Endothelial cell of umbilical vein (primary cell): Measurements from ENCODE around the gene B3GAT1. TPM values are rescaled to one million over a fixed set of nuclear protein-coding genes. Genes with fewer than 3 reads are reported as not detected.

Source experiments
- BruUV-seq: library from RNA; stranded (reverse); fragments of 400-500 nt; replicated peaks from 2 replicates; lab custom pipeline; 2021; lab: Mats Ljungman, UMichigan
- CTCF ChIA-PET: fragments of 300-600, 350-600 bp; sonication (Branson Sonifier 250); formaldehyde crosslinking; loops from one replicate; lab custom pipeline; 2021; ENCODE audit warnings: antibody characterized with exemption, inconsistent platforms; lab: Charles Lee
- POLR2A ChIA-PET: fragments of 300-600, 350-600 bp; sonication (Branson Sonifier 250); formaldehyde crosslinking; loops from one replicate; lab custom pipeline; 2021; ENCODE audit warnings: antibody characterized with exemption, inconsistent platforms; lab: Charles Lee
- DNase-seq: peaks from one replicate; pipeline ENCODE4 v3.0.0-alpha.2; 2011; ENCODE audit warnings: low read depth, low spot score
- FAIRE-seq: peaks from 2 replicates; lab custom pipeline; 2011; peaks lifted over from hg19 to GRCh38; lab: Jason Lieb, UNC
- H2AFZ ChIP-seq: 2 replicates; pipeline ENCODE4 v1.6.0; 2012; ENCODE audit warnings: low read depth, low read length, control low read depth, inconsistent platforms
- H3K27ac ChIP-seq: 2 replicates; pipeline ENCODE4 v1.5.1; 2011; ENCODE audit warnings: low read depth, mild to moderate bottlenecking, control low read depth, low read length, moderate library complexity; ENCODE audit not compliant: insufficient read depth
- H3K27me3 ChIP-seq, 2 experiments: 2 replicates each; pipeline versions ENCODE4 v1.6.0 to v1.6.1; 2011; ENCODE audit warnings: low read length in 2 of 2, mixed read lengths in 1 of 2; ENCODE audit not compliant: control insufficient read depth in 2 of 2, insufficient read depth in 2 of 2
- H3K36me3 ChIP-seq, 2 experiments: 2 replicates in 1 of 2; 3 replicates in 1 of 2; pipeline ENCODE4 v1.5.1; 2011; ENCODE audit warnings: low read length in 2 of 2, mild to moderate bottlenecking in 1 of 2, moderate library complexity in 1 of 2; ENCODE audit not compliant: control insufficient read depth in 2 of 2, insufficient read depth in 2 of 2; ENCODE audit errors: extremely low read depth in 1 of 2
- H3K4me1 ChIP-seq: 3 replicates; pipeline ENCODE4 v1.5.1; 2011; ENCODE audit warnings: mild to moderate bottlenecking, low read length; ENCODE audit not compliant: control insufficient read depth, insufficient read depth; ENCODE audit errors: extremely low read depth
- H3K4me2 ChIP-seq: 2 replicates; pipeline ENCODE4 v1.6.1; 2011; ENCODE audit warnings: low read length, control low read depth, mixed read lengths; ENCODE audit not compliant: insufficient read depth
- H3K4me3 ChIP-seq, 3 experiments: fragments of 200-600 bp in 1 of 3; sonication (generic), shearing (Covaris generic) in 1 of 3; replicated peaks in 1 of 3; 2 replicates each; pipeline ENCODE4 v1.5.1; 2011 to 2016; ENCODE audit warnings: control low read depth in 3 of 3, low read length in 3 of 3, mild to moderate bottlenecking in 2 of 3, inconsistent platforms in 1 of 3, low read depth in 1 of 3, moderate library complexity in 1 of 3; ENCODE audit not compliant: insufficient read depth in 1 of 3
- H3K79me2 ChIP-seq: 2 replicates; pipeline ENCODE4 v1.6.0; 2012; ENCODE audit warnings: low read length, inconsistent platforms; ENCODE audit not compliant: control insufficient read depth, insufficient read depth
- H3K9ac ChIP-seq: replicated peaks from 2 replicates; pipeline ENCODE3; 2011; ENCODE audit warnings: low read length, control low read depth; ENCODE audit not compliant: insufficient read depth; ENCODE audit errors: extremely low read depth
- H3K9me1 ChIP-seq: replicated peaks from 3 replicates; pipeline ENCODE4 v1.6.0; 2011; ENCODE audit warnings: mild to moderate bottlenecking, low read length; ENCODE audit not compliant: control insufficient read depth, insufficient read depth; ENCODE audit errors: extremely low read depth
- H3K9me3 ChIP-seq: replicated peaks from 2 replicates; pipeline ENCODE4 v1.5.1; 2012; ENCODE audit warnings: low read length, inconsistent platforms; ENCODE audit not compliant: control insufficient read depth, insufficient read depth
- H4K20me1 ChIP-seq: replicated peaks from 2 replicates; pipeline ENCODE3; 2011; ENCODE audit warnings: mild to moderate bottlenecking, low read length; ENCODE audit not compliant: control insufficient read depth, insufficient read depth; ENCODE audit errors: extremely low read depth
- EZH2 ChIP-seq: IDR thresholded peaks from 2 replicates; pipeline ENCODE4 v1.6.1; 2012; ENCODE audit warnings: borderline replicate concordance, low read depth, mild to moderate bottlenecking, moderate library complexity, low read length, inconsistent platforms; ENCODE audit not compliant: severe bottlenecking
- FOS ChIP-seq: IDR thresholded peaks from 2 replicates; pipeline ENCODE4 v1.6.1; 2011; ENCODE audit warnings: mild to moderate bottlenecking, low read length, moderate library complexity, borderline replicate concordance; ENCODE audit not compliant: insufficient read depth
- GATA2 ChIP-seq: IDR thresholded peaks from 2 replicates; pipeline ENCODE4 v1.7.0; 2011; ENCODE audit warnings: low read depth, mild to moderate bottlenecking, moderate library complexity, mixed read lengths, low read length; ENCODE audit not compliant: insufficient read length, insufficient read depth
- JUN ChIP-seq: IDR thresholded peaks from 2 replicates; pipeline ENCODE4 v1.6.1; 2011; ENCODE audit warnings: borderline replicate concordance, low read depth; ENCODE audit not compliant: insufficient read length, insufficient read depth
- MYC ChIP-seq: IDR thresholded peaks from one replicate; pipeline ENCODE4 v1.6.1; 2011; ENCODE audit warnings: mild to moderate bottlenecking, low read depth, low read length
- POLR2A ChIP-seq: IDR thresholded peaks from 2 replicates; pipeline ENCODE4 v1.6.1; 2012; ENCODE audit warnings: low read depth, mild to moderate bottlenecking, control low read depth, low read length
- POLR2AphosphoS5 ChIP-seq: IDR thresholded peaks from 2 replicates; pipeline ENCODE4 v1.6.1; 2012; ENCODE audit warnings: low read depth, mild to moderate bottlenecking, control low read depth, low read length, moderate library complexity; ENCODE audit not compliant: insufficient read depth
- dilution Hi-C: fragments of 300-500 bp; cut with MboI; formaldehyde crosslinking; loops from one replicate; pipeline ENCODE4 v1.15.0; 2019; ENCODE audit warnings: low sequenced_read_pairs; ENCODE audit not compliant: extremely low pct_ligation_motif_present
- intact Hi-C: fragments of 100-400 bp; cut with micrococcal nuclease; formaldehyde crosslinking; loops from one replicate; pipeline ENCODE4 v1.10.0; 2022
- polyA plus RNA-seq, 4 experiments: library from polyadenylated mRNA; depleted of rRNA in 3 of 4; stranded (reverse) in 3 of 4; unstranded in 1 of 4; fragments of >200 nt; gene quantifications; 2 replicates each; pipeline versions ENCODE4 v1.2.1 to v1.2.3, GENCODE V29; 2011 to 2012; ENCODE audit warnings: missing spikeins in 1 of 4
- total RNA-seq: library from RNA; stranded (reverse); gene quantifications from 2 replicates; pipeline ENCODE4 v1.2.3, GENCODE V29; 2021
- TF ChIP-seq, protein P1 (sequence below): IDR thresholded peaks from 2 replicates; pipeline ENCODE4 v1.6.1; 2011; ENCODE audit not compliant: insufficient read depth, insufficient read length
- TF ChIP-seq, protein P2 (sequence below), 2 donors: IDR thresholded peaks; 1 replicate in 1 of 2; 2 replicates in 1 of 2; pipeline ENCODE4 v1.5.1; 2011; ENCODE audit warnings: low read length in 2 of 2, mild to moderate bottlenecking in 2 of 2, moderate library complexity in 2 of 2, control low read depth in 1 of 2, inconsistent platforms in 1 of 2, low read depth in 1 of 2; ENCODE audit not compliant: insufficient read depth in 1 of 2; ENCODE audit errors: extremely low read depth in 1 of 2

Gene B3GAT1
- total and polyA plus RNA-seq, 2 donors (not counting 3 experiments of a cell fraction or from before 2014, with no cell fraction given), result 0.01 TPM; not detected in 1

DNA sequence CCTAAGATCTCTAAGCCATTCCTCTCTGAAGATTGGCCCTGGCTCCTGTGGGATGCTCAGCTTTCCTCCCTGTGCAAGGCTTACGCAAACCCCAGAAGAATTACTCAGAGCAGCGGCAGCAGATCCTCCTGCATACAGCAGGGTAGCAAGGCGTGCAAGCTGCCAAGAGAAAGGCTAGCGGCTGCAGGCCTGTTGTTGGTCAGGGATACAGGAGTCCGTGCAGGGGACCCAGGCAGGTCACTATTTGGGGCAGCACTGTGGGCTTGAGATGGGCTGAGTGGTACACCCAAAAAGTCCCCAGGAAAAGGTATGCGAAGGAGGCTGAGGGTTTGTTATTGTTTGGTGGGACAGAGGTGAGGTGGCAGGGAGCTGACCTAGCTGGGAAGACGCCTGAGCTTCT, 78.7 kb downstream of the B3GAT1 start:
- no peaks in the 10 kb centered on the region for H3K79me2 ChIP-seq
- no TSS peak for BruUV-seq
- H3K27ac ChIP-seq, result no peak overlapping the region
- peaks cover 16 to 17% of the 10 kb centered on the region in 2 experiments for H3K27me3 ChIP-seq
- no peak for FAIRE-seq
- intact Hi-C loops, result loop anchor here (5.0 to 10.0 kb wide), 2 partner anchors 81 to 299 kb away; partner anchors contain the start of genes ACAD8 and THYN1
- H3K4me1 ChIP-seq, result peaks cover 4% of the 10 kb centered on the region
- H3K36me3 ChIP-seq, result no peaks in the 10 kb centered on the region
- dilution Hi-C loops, result no loop called here
- H3K4me3 ChIP-seq, result no peak overlapping the region
- CTCF ChIA-PET, result no interaction called here
- no peaks in the 10 kb centered on the region for H3K9me3 ChIP-seq
- H4K20me1 ChIP-seq, result no peaks in the 10 kb centered on the region
- H3K9ac ChIP-seq, result no peak overlapping the region
- H3K4me2 ChIP-seq, result no peak overlapping the region
- H3K9me1 ChIP-seq, result no peaks in the 10 kb centered on the region
- POLR2A ChIA-PET, result no interaction called here
- no peak overlapping the region for H2AFZ ChIP-seq
- DNase-seq, result no peak
- TF ChIP-seq GATA2 (no peak), JUN (no peak), POLR2AphosphoS5 (no peak), FOS (no peak), EZH2 (no peak), MYC (no peak), POLR2A (no peak)
- TF ChIP-seq, protein P1, sequence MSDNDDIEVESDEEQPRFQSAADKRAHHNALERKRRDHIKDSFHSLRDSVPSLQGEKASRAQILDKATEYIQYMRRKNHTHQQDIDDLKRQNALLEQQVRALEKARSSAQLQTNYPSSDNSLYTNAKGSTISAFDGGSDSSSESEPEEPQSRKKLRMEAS, result no peak
- TF ChIP-seq, protein P2, sequence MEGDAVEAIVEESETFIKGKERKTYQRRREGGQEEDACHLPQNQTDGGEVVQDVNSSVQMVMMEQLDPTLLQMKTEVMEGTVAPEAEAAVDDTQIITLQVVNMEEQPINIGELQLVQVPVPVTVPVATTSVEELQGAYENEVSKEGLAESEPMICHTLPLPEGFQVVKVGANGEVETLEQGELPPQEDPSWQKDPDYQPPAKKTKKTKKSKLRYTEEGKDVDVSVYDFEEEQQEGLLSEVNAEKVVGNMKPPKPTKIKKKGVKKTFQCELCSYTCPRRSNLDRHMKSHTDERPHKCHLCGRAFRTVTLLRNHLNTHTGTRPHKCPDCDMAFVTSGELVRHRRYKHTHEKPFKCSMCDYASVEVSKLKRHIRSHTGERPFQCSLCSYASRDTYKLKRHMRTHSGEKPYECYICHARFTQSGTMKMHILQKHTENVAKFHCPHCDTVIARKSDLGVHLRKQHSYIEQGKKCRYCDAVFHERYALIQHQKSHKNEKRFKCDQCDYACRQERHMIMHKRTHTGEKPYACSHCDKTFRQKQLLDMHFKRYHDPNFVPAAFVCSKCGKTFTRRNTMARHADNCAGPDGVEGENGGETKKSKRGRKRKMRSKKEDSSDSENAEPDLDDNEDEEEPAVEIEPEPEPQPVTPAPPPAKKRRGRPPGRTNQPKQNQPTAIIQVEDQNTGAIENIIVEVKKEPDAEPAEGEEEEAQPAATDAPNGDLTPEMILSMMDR (IDR thresholded peaks at IDR 0.05; ENCODE audit: extremely low read depth in 1 of 2, insufficient read depth in 1 of 2, low read depth in 1 of 2, low read length in 2 of 2), result no peak
